ENCODE measurements around the gene FLRT2.

FLRT2 gene

DNA sequence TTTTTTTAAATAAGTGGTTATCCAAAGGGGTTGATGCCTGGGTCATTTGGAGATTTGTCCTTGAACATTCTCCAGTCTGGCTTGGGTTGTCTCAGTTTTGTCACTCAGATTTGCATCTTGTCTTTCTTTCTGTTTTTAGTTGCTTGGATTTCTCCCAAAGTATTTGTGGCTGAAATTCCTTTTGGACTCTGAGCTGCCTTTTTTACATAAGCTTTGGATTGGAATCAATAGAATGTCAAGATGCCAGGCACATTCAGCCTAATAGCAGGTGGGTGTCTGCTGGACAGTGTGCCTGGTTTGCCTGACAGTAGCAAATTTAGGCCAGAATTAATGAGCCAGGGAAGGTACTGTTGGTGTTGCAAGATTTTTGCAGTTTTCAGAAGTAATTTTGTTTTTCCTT is 50.0 kb downstream of the FLRT2 start:
- TF ChIP-seq, protein P1, sequence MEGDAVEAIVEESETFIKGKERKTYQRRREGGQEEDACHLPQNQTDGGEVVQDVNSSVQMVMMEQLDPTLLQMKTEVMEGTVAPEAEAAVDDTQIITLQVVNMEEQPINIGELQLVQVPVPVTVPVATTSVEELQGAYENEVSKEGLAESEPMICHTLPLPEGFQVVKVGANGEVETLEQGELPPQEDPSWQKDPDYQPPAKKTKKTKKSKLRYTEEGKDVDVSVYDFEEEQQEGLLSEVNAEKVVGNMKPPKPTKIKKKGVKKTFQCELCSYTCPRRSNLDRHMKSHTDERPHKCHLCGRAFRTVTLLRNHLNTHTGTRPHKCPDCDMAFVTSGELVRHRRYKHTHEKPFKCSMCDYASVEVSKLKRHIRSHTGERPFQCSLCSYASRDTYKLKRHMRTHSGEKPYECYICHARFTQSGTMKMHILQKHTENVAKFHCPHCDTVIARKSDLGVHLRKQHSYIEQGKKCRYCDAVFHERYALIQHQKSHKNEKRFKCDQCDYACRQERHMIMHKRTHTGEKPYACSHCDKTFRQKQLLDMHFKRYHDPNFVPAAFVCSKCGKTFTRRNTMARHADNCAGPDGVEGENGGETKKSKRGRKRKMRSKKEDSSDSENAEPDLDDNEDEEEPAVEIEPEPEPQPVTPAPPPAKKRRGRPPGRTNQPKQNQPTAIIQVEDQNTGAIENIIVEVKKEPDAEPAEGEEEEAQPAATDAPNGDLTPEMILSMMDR (IDR thresholded peaks at IDR 0.05; ENCODE audit: insufficient read depth, low read length, poor library complexity, severe bottlenecking): no peak
- no peak for DNase-seq (ENCODE audit: extremely low read depth, insufficient read length)
- Histone ChIP-seq H3K27me3 (replicated peaks; ENCODE audit: control insufficient read depth, insufficient read depth, low read length) (no peaks in the 10 kb centered on the region), H3K4me3 (replicated peaks; ENCODE audit: low read depth, low read length) (no peak overlapping the region), H3K36me3 (ENCODE audit: control insufficient read depth, insufficient read depth, low read length) (no peaks in the 10 kb centered on the region)

DNA sequence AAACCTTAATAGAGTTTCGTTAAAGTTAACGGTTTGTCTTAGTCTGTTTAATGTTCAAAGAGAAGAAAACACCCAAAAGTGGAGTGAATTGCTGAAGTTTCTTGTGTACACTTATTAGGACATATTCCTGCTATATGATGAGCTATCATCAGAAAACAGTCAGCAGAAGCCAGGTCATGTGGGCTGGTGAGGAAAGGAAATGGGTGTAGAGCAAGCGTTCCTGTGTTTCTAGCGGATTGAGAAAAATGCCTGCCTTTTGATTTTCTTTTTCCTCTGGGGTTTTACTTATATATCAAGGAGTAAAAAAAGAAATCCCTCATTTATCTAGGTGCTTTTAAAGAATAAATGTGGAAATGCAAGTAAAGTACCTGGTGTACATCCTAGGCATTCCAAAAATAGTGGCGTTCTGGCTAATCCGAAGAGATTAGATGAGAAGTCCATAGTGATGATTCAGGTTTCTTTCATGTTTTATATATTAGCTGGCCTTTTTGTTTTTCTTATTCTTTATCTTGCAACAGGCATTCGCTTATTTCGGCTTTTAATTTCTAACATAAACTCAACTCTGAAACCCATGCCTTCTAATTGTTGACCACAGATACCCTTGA is 50.7 kb downstream of the FLRT2 start:
- Histone ChIP-seq H3K4me3 (replicated peaks; ENCODE audit: low read depth, low read length) (no peak overlapping the region), H3K36me3 (ENCODE audit: control insufficient read depth, insufficient read depth, low read length) (no peaks in the 10 kb centered on the region), H3K27me3 (replicated peaks; ENCODE audit: control insufficient read depth, insufficient read depth, low read length) (no peaks in the 10 kb centered on the region)
- DNase-seq (ENCODE audit: extremely low read depth, insufficient read length): no peak
- TF ChIP-seq, protein P1 (IDR thresholded peaks at IDR 0.05; ENCODE audit: insufficient read depth, low read length, poor library complexity, severe bottlenecking): no peak

DNA sequence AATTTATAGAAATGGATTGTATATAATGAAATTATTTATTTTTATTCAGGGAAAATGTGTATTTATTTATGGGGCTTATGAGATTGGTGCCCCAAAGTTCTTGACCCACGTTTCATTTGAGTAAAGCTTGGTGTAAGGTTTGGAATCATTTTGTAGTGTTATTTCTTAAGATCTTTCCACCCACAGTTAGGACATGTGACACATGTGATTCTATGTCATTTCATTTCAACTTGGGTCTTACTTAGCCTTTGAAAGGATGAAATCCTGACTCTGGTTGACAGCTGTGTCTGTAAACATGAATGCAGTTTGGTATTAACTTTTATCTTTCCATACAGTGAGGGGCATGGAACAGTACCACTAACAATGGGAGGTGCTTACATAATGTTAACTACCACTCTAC is 51.7 kb downstream of the FLRT2 start:
- no peaks in the 10 kb centered on the region for H3K36me3 ChIP-seq (ENCODE audit: control insufficient read depth, insufficient read depth, low read length)
- TF ChIP-seq, protein P1 (IDR thresholded peaks at IDR 0.05; ENCODE audit: insufficient read depth, low read length, poor library complexity, severe bottlenecking): no peak
- no peak overlapping the region for H3K4me3 ChIP-seq (replicated peaks; ENCODE audit: low read depth, low read length)
- no peaks in the 10 kb centered on the region for H3K27me3 ChIP-seq (replicated peaks; ENCODE audit: control insufficient read depth, insufficient read depth, low read length)
- no peak for DNase-seq (ENCODE audit: extremely low read depth, insufficient read length)

DNA sequence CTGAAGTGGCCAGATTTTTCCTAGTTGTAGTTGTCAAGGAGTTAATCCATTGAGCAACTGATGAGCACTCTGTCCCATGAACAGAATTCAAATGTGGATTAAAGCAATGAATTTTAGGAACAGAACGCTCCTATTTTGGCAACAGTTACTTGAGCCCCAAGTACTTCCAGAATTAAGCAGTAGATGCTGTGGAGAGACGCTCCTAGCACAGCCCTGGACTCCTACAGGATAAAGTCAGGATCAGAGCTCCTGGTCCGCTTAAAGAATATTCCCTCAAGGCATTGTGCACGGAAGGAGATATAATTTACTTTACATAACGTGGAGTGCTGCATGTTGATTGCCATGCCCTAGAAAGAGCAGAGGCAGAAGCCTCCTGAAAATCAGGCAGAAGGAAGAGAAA is 53.4 kb downstream of the FLRT2 start:
- DNase-seq (ENCODE audit: extremely low read depth, insufficient read length): no peak
- H3K4me3 ChIP-seq (replicated peaks; ENCODE audit: low read depth, low read length): no peak overlapping the region
- no peaks in the 10 kb centered on the region for H3K36me3 ChIP-seq (ENCODE audit: control insufficient read depth, insufficient read depth, low read length)
- no peaks in the 10 kb centered on the region for H3K27me3 ChIP-seq (replicated peaks; ENCODE audit: control insufficient read depth, insufficient read depth, low read length)
- TF ChIP-seq, protein P1 (IDR thresholded peaks at IDR 0.05; ENCODE audit: insufficient read depth, low read length, poor library complexity, severe bottlenecking): no peak

DNA sequence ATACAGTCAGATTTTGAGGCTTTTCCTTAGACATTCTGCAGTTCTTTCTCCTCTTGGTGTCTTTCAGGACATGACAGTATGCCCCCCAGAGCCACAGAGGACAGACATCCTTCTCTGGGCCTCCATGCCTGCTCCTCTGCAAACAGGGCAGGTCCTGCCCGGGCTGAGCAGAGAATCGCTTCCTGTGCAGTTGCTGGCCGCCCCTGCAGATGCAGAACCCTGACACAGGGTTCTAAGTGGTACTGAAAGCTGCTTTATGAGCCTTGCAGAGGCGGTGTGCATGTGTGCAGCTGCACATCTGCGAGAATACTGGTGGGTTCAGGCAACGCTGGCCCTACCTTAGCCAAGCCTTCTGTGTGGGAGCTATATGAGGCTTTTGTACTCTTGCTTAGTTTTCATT is 54.5 kb downstream of the FLRT2 start:
- H3K4me3 ChIP-seq (replicated peaks; ENCODE audit: low read depth, low read length): no peak overlapping the region
- no peaks in the 10 kb centered on the region for H3K27me3 ChIP-seq (replicated peaks; ENCODE audit: control insufficient read depth, insufficient read depth, low read length)
- H3K36me3 ChIP-seq (ENCODE audit: control insufficient read depth, insufficient read depth, low read length): no peaks in the 10 kb centered on the region
- no peak for DNase-seq (ENCODE audit: extremely low read depth, insufficient read length)
- TF ChIP-seq, protein P1 (IDR thresholded peaks at IDR 0.05; ENCODE audit: insufficient read depth, low read length, poor library complexity, severe bottlenecking): no peak

Measured in GM06990 (cell line).